Esophagus muscularis mucosa (tissue), 4 donors: ENCODE results near the gene AHRR.

Source experiments
- EP300 ChIP-seq: sonication (generic); formaldehyde crosslinking; IDR thresholded peaks from one replicate; pipeline ENCODE4 v1.6.1; 2017; ENCODE audit warnings: antibody characterized with exemption
- POLR2A ChIP-seq: fragments of 450-650 bp; IDR thresholded peaks from one replicate; pipeline ENCODE4 v1.6.1; 2017; ENCODE audit warnings: antibody characterized with exemption, moderate library complexity, mild to moderate bottlenecking, low read depth
- TF ChIP-seq, protein P1 (sequence below), 3 experiments: fragments of 200-600 bp in 2 of 3; fragments of 450-650 bp in 1 of 3; sonication (generic) in 2 of 3; IDR thresholded peaks; one replicate each; pipeline ENCODE4 v1.5.1; 2017 to 2019; ENCODE audit warnings: antibody characterized with exemption in 3 of 3, mild to moderate bottlenecking in 2 of 3, moderate library complexity in 1 of 3

DNA sequence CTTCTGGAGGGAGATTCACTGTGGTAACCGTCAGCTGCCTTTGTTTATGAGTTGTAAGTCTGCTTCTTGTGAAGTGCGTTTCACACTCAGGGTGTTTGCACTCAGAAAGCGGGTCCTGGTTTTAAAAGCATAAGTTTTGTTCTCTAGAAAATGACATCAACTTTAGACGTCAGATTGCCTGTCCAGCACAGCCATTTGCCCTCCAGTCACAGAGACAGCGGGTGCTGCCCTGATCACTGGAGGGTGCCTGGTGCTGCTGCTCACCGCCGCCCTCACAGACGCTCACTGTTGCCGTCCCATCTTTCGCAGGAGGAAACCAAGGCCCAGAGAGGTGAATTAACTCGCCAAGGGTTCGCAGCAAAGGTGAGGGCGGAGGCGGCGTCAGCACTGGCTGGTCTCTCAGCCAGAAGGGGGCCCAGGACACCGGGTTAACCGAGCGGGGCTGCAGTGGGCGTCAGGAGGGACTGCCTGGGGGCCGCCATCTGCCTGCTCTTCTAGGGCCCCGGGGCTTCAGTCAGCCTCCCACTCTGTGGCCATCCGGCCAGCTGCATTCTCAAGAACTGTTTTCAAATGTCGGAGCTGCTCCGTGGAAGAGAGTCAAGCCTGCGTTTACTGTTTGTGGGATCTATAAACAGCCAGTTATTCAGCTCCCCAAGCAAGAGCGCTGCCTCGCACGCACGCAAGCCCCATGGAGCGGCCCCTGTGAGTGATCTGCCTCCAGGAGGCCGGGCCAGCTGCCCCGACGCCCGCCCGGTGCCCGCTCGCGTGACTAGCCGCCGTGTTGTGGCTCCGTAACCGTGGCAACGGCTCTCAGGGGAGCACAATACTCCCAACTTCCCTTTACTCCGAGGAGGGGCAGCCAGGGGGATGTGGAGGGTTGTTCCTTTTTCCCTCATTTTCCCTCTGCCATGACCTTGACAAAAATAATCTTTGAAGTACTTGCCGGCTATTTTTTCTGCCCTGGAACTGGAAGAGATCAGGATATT is 78.1 kb downstream of the AHRR start:
- TF ChIP-seq, protein P1, sequence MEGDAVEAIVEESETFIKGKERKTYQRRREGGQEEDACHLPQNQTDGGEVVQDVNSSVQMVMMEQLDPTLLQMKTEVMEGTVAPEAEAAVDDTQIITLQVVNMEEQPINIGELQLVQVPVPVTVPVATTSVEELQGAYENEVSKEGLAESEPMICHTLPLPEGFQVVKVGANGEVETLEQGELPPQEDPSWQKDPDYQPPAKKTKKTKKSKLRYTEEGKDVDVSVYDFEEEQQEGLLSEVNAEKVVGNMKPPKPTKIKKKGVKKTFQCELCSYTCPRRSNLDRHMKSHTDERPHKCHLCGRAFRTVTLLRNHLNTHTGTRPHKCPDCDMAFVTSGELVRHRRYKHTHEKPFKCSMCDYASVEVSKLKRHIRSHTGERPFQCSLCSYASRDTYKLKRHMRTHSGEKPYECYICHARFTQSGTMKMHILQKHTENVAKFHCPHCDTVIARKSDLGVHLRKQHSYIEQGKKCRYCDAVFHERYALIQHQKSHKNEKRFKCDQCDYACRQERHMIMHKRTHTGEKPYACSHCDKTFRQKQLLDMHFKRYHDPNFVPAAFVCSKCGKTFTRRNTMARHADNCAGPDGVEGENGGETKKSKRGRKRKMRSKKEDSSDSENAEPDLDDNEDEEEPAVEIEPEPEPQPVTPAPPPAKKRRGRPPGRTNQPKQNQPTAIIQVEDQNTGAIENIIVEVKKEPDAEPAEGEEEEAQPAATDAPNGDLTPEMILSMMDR (IDR thresholded peaks at IDR 0.05) = no peak
- TF ChIP-seq POLR2A = no peak
- no peak for TF ChIP-seq EP300
